Activated CD4-positive, alpha-beta T cell treated with anti-CD3 and anti-CD28 coated beads, Interleukin-2, amount 50 U/mL, for 16 hours (primary cell): ENCODE measurements around the gene FAM53A.
"Not testable (repeated sequence)": the region's sequence is repeated elsewhere in the genome, so short reads cannot be mapped to it uniquely, and the experiment has no call there.

ENCODE experiments used
- DNase-seq: peaks from one replicate; pipeline ENCODE4 v3.0.0-alpha.2; 2020

FAM53A gene

GRCh38 chr4:1658146-1658545 is 26.0 kb downstream of the FAM53A start:
- DNase-seq, result no peak

- no peak for DNase-seq
Measured at GRCh38 chr4:1656986-1657385, 27.1 kb downstream of the FAM53A start.

- no peak for DNase-seq
Measured at GRCh38 chr4:1656132-1656531, 28.0 kb downstream of the FAM53A start.

- DNase-seq, result no peak
Measured at GRCh38 chr4:1655676-1656075, 28.4 kb downstream of the FAM53A start.

GRCh38 chr4:1655081-1655480 is 29.0 kb downstream of the FAM53A start:
- no peak for DNase-seq

GRCh38 chr4:1654216-1654955 is 29.7 kb downstream of the FAM53A start:
- no peak for DNase-seq

GRCh38 chr4:1653776-1654175 is 30.3 kb downstream of the FAM53A start:
- DNase-seq, result no peak

- DNase-seq, result no peak
Measured at GRCh38 chr4:1652088-1652487, 32.0 kb downstream of the FAM53A start.

GRCh38 chr4:1651609-1652008 is 32.5 kb downstream of the FAM53A start:
- DNase-seq, result no peak

GRCh38 chr4:1648962-1649361 is 35.2 kb downstream of the FAM53A start:
- no peak for DNase-seq

GRCh38 chr4:1647432-1647831 is 36.7 kb downstream of the FAM53A start:
- DNase-seq, result no peak

GRCh38 chr4:1646690-1647089 is 37.4 kb downstream of the FAM53A start:
- DNase-seq, result no peak

GRCh38 chr4:1644891-1645657 is 39.0 kb downstream of the FAM53A start:
- DNase-seq, result no peak

- no peak for DNase-seq
Measured at GRCh38 chr4:1643971-1644735, 40.0 kb downstream of the FAM53A start.

GRCh38 chr4:1642196-1642951 is 41.7 kb downstream of the FAM53A start:
- no peak for DNase-seq

GRCh38 chr4:1641671-1642070 is 42.4 kb downstream of the FAM53A start:
- DNase-seq, result no peak

GRCh38 chr4:1640716-1641503 is 43.2 kb downstream of the FAM53A start:
- not testable (repeated sequence) for DNase-seq

GRCh38 chr4:1640190-1640589 is 43.9 kb downstream of the FAM53A start:
- no peak for DNase-seq

- no peak for DNase-seq
Measured at GRCh38 chr4:1639299-1639868, 44.7 kb downstream of the FAM53A start.

GRCh38 chr4:1638873-1639272 is 45.2 kb downstream of the FAM53A start:
- no peak for DNase-seq

- no peak for DNase-seq
Measured at GRCh38 chr4:1638272-1638598, 45.9 kb downstream of the FAM53A start.
